SK-N-SH treated with all-trans-retinoic acid at 6 μM for 48 hours (cell line): ENCODE measurements around the gene KLHL29.

ENCODE experiments used
- ATAC-seq: fragments of 200-7000 bp; cut with Tn5 transposase; 3 replicates; pipeline ENCODE4 v1.9.1; 2020; ENCODE audit warnings: mild to moderate bottlenecking, moderate library complexity
- ARNTL ChIP-seq: fragments of 450-650 bp; formaldehyde crosslinking; IDR thresholded peaks from 2 replicates; pipeline ENCODE4 v1.5.0; 2020; ENCODE audit warnings: low read depth, mild to moderate bottlenecking, moderate library complexity, borderline replicate concordance
- BACH2 ChIP-seq: fragments of 250-450 bp; sonication (Bioruptor Pico); IDR thresholded peaks from 2 replicates; pipeline ENCODE4 v1.9.0; 2021; ENCODE audit warnings: mild to moderate bottlenecking, borderline replicate concordance
- CREB5 ChIP-seq: fragments of 250-450 bp; sonication (Bioruptor Pico); IDR thresholded peaks from 2 replicates; pipeline ENCODE4 v1.5.1; 2020; ENCODE audit warnings: low read depth, mild to moderate bottlenecking, moderate library complexity
- CSDC2 ChIP-seq: fragments of 250-450 bp; sonication (Bioruptor Pico); IDR thresholded peaks from 2 replicates; pipeline ENCODE4 v1.5.0; 2020; ENCODE audit warnings: mild to moderate bottlenecking, moderate library complexity
- CSRNP3 ChIP-seq: fragments of 250-450 bp; sonication (Bioruptor Pico); IDR thresholded peaks from 2 replicates; pipeline ENCODE4 v1.5.1; 2021; ENCODE audit warnings: mild to moderate bottlenecking, moderate library complexity
- ESRRG ChIP-seq: fragments of 250-450 bp; sonication (Bioruptor Pico); IDR thresholded peaks from 2 replicates; pipeline ENCODE4 v1.6.1; 2021; ENCODE audit warnings: mild to moderate bottlenecking
- GLIS3 ChIP-seq: fragments of 250-450 bp; sonication (Bioruptor Pico); IDR thresholded peaks from 2 replicates; pipeline ENCODE4 v1.5.0; 2020; ENCODE audit warnings: mild to moderate bottlenecking, moderate library complexity
- ISL1 ChIP-seq: fragments of 250-450 bp; sonication (Bioruptor Pico); IDR thresholded peaks from 2 replicates; pipeline ENCODE4 v2.1.2; 2022; ENCODE audit warnings: mild to moderate bottlenecking, moderate library complexity
- OSR1 ChIP-seq: fragments of 250-450 bp; sonication (Bioruptor Pico); IDR thresholded peaks from 2 replicates; pipeline ENCODE4 v1.8.0; 2022; ENCODE audit warnings: moderate library complexity, mild to moderate bottlenecking, inconsistent platforms
- PATZ1 ChIP-seq: fragments of 250-450 bp; sonication (Bioruptor Pico); IDR thresholded peaks from 2 replicates; pipeline ENCODE4 v1.8.0; 2020; ENCODE audit warnings: mild to moderate bottlenecking, moderate library complexity, borderline replicate concordance
- POU6F1 ChIP-seq: fragments of 250-450 bp; sonication (Bioruptor Pico); IDR thresholded peaks from 2 replicates; pipeline ENCODE4 v1.8.0; 2021; ENCODE audit warnings: low read depth, mild to moderate bottlenecking, moderate library complexity, borderline replicate concordance
- PPARA ChIP-seq: fragments of 250-450 bp; sonication (Bioruptor Pico); IDR thresholded peaks from 2 replicates; pipeline ENCODE4 v1.5.0; 2020; ENCODE audit warnings: mild to moderate bottlenecking, borderline replicate concordance
- RARB ChIP-seq: fragments of 250-450 bp; sonication (Bioruptor Pico); IDR thresholded peaks from 2 replicates; pipeline ENCODE4 v1.8.0; 2021; ENCODE audit warnings: mild to moderate bottlenecking, moderate library complexity
- SNAI2 ChIP-seq: fragments of 250-450 bp; sonication (Bioruptor Pico); IDR thresholded peaks from 2 replicates; pipeline ENCODE4 v1.5.0; 2020; ENCODE audit warnings: mild to moderate bottlenecking, moderate library complexity
- TCF4 ChIP-seq: fragments of 250-450 bp; sonication (Bioruptor Pico); IDR thresholded peaks from 2 replicates; pipeline ENCODE4 v1.8.0; 2021; ENCODE audit warnings: mild to moderate bottlenecking, moderate library complexity, borderline replicate concordance
- TOX ChIP-seq: fragments of 250-450 bp; sonication (Bioruptor Pico); IDR thresholded peaks from 2 replicates; pipeline ENCODE4 v1.8.0; 2021; ENCODE audit warnings: mild to moderate bottlenecking, moderate library complexity, borderline replicate concordance
- TSHZ2 ChIP-seq: fragments of 250-450 bp; sonication (Bioruptor Pico); IDR thresholded peaks from 2 replicates; pipeline ENCODE4 v1.5.0; 2020; ENCODE audit warnings: mild to moderate bottlenecking, moderate library complexity
- ZC3H10 ChIP-seq: fragments of 250-450 bp; sonication (Bioruptor Pico); IDR thresholded peaks from 2 replicates; pipeline ENCODE4 v1.5.1; 2021; ENCODE audit warnings: mild to moderate bottlenecking, moderate library complexity
- ZFP3 ChIP-seq: fragments of 250-450 bp; sonication (Bioruptor Pico); IDR thresholded peaks from 2 replicates; pipeline ENCODE4 v1.5.0; 2020; ENCODE audit warnings: mild to moderate bottlenecking, moderate library complexity
- ZFP30 ChIP-seq: fragments of 450-650 bp; formaldehyde crosslinking; IDR thresholded peaks from 2 replicates; pipeline ENCODE4 v1.5.0; 2022; ENCODE audit warnings: mild to moderate bottlenecking, moderate library complexity
- ZNF565 ChIP-seq: fragments of 450-650 bp; formaldehyde crosslinking; conservative IDR thresholded peaks from 2 replicates; pipeline ENCODE4 v1.5.0; 2020; ENCODE audit warnings: low read depth, mild to moderate bottlenecking, moderate library complexity
- ZNF70 ChIP-seq: fragments of 450-650 bp; formaldehyde crosslinking; IDR thresholded peaks from 2 replicates; pipeline ENCODE4 v1.5.0; 2020; ENCODE audit warnings: mild to moderate bottlenecking, moderate library complexity
- ZNF8 ChIP-seq: fragments of 450-650 bp; formaldehyde crosslinking; IDR thresholded peaks from 2 replicates; pipeline ENCODE4 v1.5.0; 2020; ENCODE audit warnings: mild to moderate bottlenecking, moderate library complexity

The KLHL29 gene

GRCh38 chr2:23698116-23698693 is 313.2 kb downstream of the KLHL29 start (continued):
- TF ChIP-seq CREB5 (CRISPR knock-in tag) (0 out of 2 replicates have a peak, but pooled peaks have one; percentile 3), ZFP30 (CRISPR knock-in tag) (no peak), PATZ1 (CRISPR knock-in tag) (no peak), ZC3H10 (CRISPR knock-in tag) (no peak), RARB (CRISPR knock-in tag) (no peak), BACH2 (CRISPR knock-in tag) (0 out of 2 replicates have a peak, but pooled peaks have one; percentile 77), GLIS3 (CRISPR knock-in tag) (peak; percentile 74; the same call in 1 of the 2 replicates), ARNTL (CRISPR knock-in tag) (no peak), ZNF565 (CRISPR knock-in tag) (no peak), PPARA (CRISPR knock-in tag) (no peak), ZNF70 (peak; percentile 41), CSRNP3 (CRISPR knock-in tag) (no peak), ZFP3 (CRISPR knock-in tag) (peak; percentile 64; the same call in 1 of the 2 replicates)

- peak; percentile 77 for ATAC-seq
- TF ChIP-seq ESRRG (CRISPR knock-in tag) (peak; percentile 91), ZNF8 (CRISPR knock-in tag) (peak; percentile 54; the same call in 1 of the 2 replicates), PPARA (CRISPR knock-in tag) (0 out of 2 replicates have a peak, but pooled peaks have one; percentile 72), BACH2 (CRISPR knock-in tag) (no peak), ZNF565 (CRISPR knock-in tag) (peak; percentile 89), GLIS3 (CRISPR knock-in tag) (peak; percentile 92), TCF4 (peak; percentile 94), TOX (CRISPR knock-in tag) (no peak), POU6F1 (no peak; the same call in 1 of the 2 replicates), ZC3H10 (CRISPR knock-in tag) (no peak), ISL1 (CRISPR knock-in tag) (peak; percentile 98), ZFP30 (CRISPR knock-in tag) (no peak), TSHZ2 (CRISPR knock-in tag) (peak; percentile 99), SNAI2 (CRISPR knock-in tag) (peak; percentile 94), RARB (CRISPR knock-in tag) (0 out of 2 replicates have a peak, but pooled peaks have one; percentile 36), ZNF70 (peak; percentile 77), CSDC2 (CRISPR knock-in tag) (peak; percentile 92; the same call in 1 of the 2 replicates), CREB5 (CRISPR knock-in tag) (peak; percentile 90), ZFP3 (CRISPR knock-in tag) (peak; percentile 92), OSR1 (no peak), ARNTL (CRISPR knock-in tag) (no peak), PATZ1 (CRISPR knock-in tag) (0 out of 2 replicates have a peak, but pooled peaks have one; percentile 76)
Observed at GRCh38 chr2:23698721-23699579, 314.0 kb downstream of the KLHL29 start.
